ENCODE data around the gene RAB28.

- TF ChIP-seq, protein P1, sequence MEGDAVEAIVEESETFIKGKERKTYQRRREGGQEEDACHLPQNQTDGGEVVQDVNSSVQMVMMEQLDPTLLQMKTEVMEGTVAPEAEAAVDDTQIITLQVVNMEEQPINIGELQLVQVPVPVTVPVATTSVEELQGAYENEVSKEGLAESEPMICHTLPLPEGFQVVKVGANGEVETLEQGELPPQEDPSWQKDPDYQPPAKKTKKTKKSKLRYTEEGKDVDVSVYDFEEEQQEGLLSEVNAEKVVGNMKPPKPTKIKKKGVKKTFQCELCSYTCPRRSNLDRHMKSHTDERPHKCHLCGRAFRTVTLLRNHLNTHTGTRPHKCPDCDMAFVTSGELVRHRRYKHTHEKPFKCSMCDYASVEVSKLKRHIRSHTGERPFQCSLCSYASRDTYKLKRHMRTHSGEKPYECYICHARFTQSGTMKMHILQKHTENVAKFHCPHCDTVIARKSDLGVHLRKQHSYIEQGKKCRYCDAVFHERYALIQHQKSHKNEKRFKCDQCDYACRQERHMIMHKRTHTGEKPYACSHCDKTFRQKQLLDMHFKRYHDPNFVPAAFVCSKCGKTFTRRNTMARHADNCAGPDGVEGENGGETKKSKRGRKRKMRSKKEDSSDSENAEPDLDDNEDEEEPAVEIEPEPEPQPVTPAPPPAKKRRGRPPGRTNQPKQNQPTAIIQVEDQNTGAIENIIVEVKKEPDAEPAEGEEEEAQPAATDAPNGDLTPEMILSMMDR (conservative IDR thresholded peaks at IDR 0.05; ENCODE audit: low read length), result no peak
- TF ChIP-seq EZH2phosphoT487 (IDR thresholded peaks at IDR 0.05; ENCODE audit: borderline replicate concordance, low read depth, low read length), result no peak
Observed at GRCh38 chr4:13331827-13332226, 152.3 kb downstream of the RAB28 start.
